HFFc6 (cell line): ENCODE results near the gene KRTAP26-1. TPM values are rescaled to one million over a fixed set of nuclear protein-coding genes. Genes with fewer than 3 reads are reported as not detected.

Source experiments
- DNase-seq: peaks from one replicate; pipeline ENCODE4 v3.0.0-alpha.2; 2018
- H3K27ac Mint-ChIP-seq: 2 replicates; pipeline ENCODE4 v1.8.0; 2020; ENCODE audit warnings: mild to moderate bottlenecking, mixed read lengths
- H3K27me3 Mint-ChIP-seq: 2 replicates; pipeline ENCODE4 v1.8.0; 2021; ENCODE audit warnings: mild to moderate bottlenecking, moderate library complexity, mixed read lengths; ENCODE audit not compliant: insufficient read depth
- H3K36me3 Mint-ChIP-seq: 2 replicates; pipeline ENCODE4 v1.8.0; 2021; ENCODE audit warnings: low read depth, mixed read lengths
- H3K4me1 Mint-ChIP-seq: 2 replicates; pipeline ENCODE4 v1.8.0; 2020; ENCODE audit warnings: low read depth, mixed read lengths
- H3K4me3 Mint-ChIP-seq: 2 replicates; pipeline ENCODE4 v1.8.0; 2020; ENCODE audit warnings: mild to moderate bottlenecking, moderate library complexity, mixed read lengths
- H3K9me3 Mint-ChIP-seq: 2 replicates; pipeline ENCODE4 v1.8.0; 2020; ENCODE audit warnings: mild to moderate bottlenecking, mixed read lengths
- CTCF ChIP-seq: fragments of 200-600 bp; sonication (generic); IDR thresholded peaks from 2 replicates; pipeline ENCODE4 v1.5.0; 2021; ENCODE audit warnings: antibody characterized with exemption, mild to moderate bottlenecking
- long read RNA-seq: library from polyadenylated mRNA; unstranded; transcript quantifications from one replicate; pipeline ENCODE4 v2.0.0, GENCODE V29; 2019
- total RNA-seq, 6 experiments: library from RNA; stranded (reverse); fragmentation: NEBNext Ultra II Directional; extraction: Animal tissue kit (Norgen Biotek cat#: 25700); gene quantifications; 2 replicates in 1 of 6; 3 replicates in 5 of 6; pipeline ENCODE4 v1.2.3, GENCODE V29; 2021

Gene KRTAP26-1
- not detected for total RNA-seq
- long read RNA-seq, result 0 reads

GRCh38 chr21:30320215-30320614 lies at the start of gene KRTAP26-1:
KRTAP26-1 (minus strand) TSS chr21:30320315; CDS start chr21:30320035, 280 bp downstream.
- no peaks in the 10 kb centered on the region for H3K27me3 Mint-ChIP-seq
- H3K27ac Mint-ChIP-seq, result no peak within 1 kb of the TSS
- peaks cover 5% of the 10 kb centered on the region; the same call in 1 of the 2 replicates for H3K36me3 Mint-ChIP-seq
- TF ChIP-seq CTCF, result no peak
- H3K9me3 Mint-ChIP-seq, result peaks cover 49% of the 10 kb centered on the region
- no peaks in the 10 kb centered on the region for H3K4me1 Mint-ChIP-seq
- H3K4me3 Mint-ChIP-seq, result no peak within 1 kb of the TSS
- DNase-seq, result no peak

GRCh38 chr21:30355906-30356305 lies 35.8 kb upstream of the KRTAP26-1 start:
- Mint-ChIP-seq H3K4me3 (no peak overlapping the region), H3K27ac (no peak overlapping the region), H3K4me1 (no peaks in the 10 kb centered on the region), H3K27me3 (no peaks in the 10 kb centered on the region), H3K9me3 (peaks cover 55% of the 10 kb centered on the region), H3K36me3 (no peaks in the 10 kb centered on the region)
- no peak for TF ChIP-seq CTCF
- DNase-seq, result no peak

GRCh38 chr21:30354308-30355005 lies 34.3 kb upstream of the KRTAP26-1 start:
- Mint-ChIP-seq H3K27ac (no peak overlapping the region), H3K36me3 (no peaks in the 10 kb centered on the region), H3K4me1 (no peaks in the 10 kb centered on the region), H3K27me3 (no peaks in the 10 kb centered on the region), H3K4me3 (no peak overlapping the region), H3K9me3 (peaks cover 54% of the 10 kb centered on the region)
- no peak for DNase-seq
- no peak for TF ChIP-seq CTCF

DNA sequence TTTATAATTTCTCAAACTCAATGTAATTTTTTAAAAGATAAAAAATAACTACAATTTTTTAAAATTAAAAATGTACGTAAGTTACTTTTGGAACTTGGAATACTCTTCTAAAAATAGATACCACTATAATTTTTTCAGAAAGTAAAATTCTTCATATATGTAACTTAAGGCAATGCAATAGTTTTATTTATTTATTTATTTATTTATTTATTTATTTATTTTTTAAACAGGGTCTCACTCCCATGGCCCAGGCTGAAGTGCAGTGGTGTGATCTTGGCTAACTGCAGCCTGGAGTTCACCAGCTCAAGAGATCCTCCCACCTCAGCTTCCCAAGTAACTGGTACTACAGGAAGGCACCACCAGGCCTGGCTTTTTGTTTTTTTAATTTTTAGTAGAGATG lies 31.4 kb upstream of the KRTAP26-1 start:
- no peak for DNase-seq
- Mint-ChIP-seq H3K27me3 (no peaks in the 10 kb centered on the region), H3K27ac (no peak overlapping the region), H3K4me3 (no peak overlapping the region), H3K4me1 (no peaks in the 10 kb centered on the region), H3K36me3 (no peaks in the 10 kb centered on the region), H3K9me3 (peaks cover 55% of the 10 kb centered on the region)
- no peak for TF ChIP-seq CTCF

GRCh38 chr21:30349572-30349971 lies 29.5 kb upstream of the KRTAP26-1 start:
- Mint-ChIP-seq H3K36me3 (no peaks in the 10 kb centered on the region), H3K27ac (no peak overlapping the region), H3K4me3 (no peak overlapping the region)

More at GRCh38 chr21:30349572-30349971, 29.5 kb upstream of the KRTAP26-1 start:
- Mint-ChIP-seq H3K27me3 (peaks cover 1% of the 10 kb centered on the region; the same call in 1 of the 2 replicates), H3K4me1 (no peaks in the 10 kb centered on the region), H3K9me3 (peaks cover 59% of the 10 kb centered on the region)
- no peak for TF ChIP-seq CTCF
- DNase-seq, result no peak
